ENCODE results near the gene LINS1. TPM values are rescaled to one million over a fixed set of nuclear protein-coding genes. Genes with fewer than 3 reads are reported as not detected.
A peak's percentile ranks its signal among the peaks of the same experiment; 100 is the strongest.

LINS1 gene
- total and polyA plus RNA-seq, 2 donors (not counting 1 experiment from before 2014, with no cell fraction given): 14.3 to 46.4 TPM

GRCh38 chr15:100598655-100599054 is 3.3 kb downstream of the LINS1 start:
- 83% methylated on average over 1 of the region's 1 CpG for WGBS (ENCODE audit: insufficient coverage)
- no peak for TF ChIP-seq EZH2 (IDR thresholded peaks at IDR 0.05; ENCODE audit: borderline replicate concordance, insufficient read depth, low read depth, low read length, poor library complexity, severe bottlenecking)
- TF ChIP-seq, protein P1, sequence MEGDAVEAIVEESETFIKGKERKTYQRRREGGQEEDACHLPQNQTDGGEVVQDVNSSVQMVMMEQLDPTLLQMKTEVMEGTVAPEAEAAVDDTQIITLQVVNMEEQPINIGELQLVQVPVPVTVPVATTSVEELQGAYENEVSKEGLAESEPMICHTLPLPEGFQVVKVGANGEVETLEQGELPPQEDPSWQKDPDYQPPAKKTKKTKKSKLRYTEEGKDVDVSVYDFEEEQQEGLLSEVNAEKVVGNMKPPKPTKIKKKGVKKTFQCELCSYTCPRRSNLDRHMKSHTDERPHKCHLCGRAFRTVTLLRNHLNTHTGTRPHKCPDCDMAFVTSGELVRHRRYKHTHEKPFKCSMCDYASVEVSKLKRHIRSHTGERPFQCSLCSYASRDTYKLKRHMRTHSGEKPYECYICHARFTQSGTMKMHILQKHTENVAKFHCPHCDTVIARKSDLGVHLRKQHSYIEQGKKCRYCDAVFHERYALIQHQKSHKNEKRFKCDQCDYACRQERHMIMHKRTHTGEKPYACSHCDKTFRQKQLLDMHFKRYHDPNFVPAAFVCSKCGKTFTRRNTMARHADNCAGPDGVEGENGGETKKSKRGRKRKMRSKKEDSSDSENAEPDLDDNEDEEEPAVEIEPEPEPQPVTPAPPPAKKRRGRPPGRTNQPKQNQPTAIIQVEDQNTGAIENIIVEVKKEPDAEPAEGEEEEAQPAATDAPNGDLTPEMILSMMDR (IDR thresholded peaks at IDR 0.05): no peak
- no peak overlapping the region for H3K27ac Mint-ChIP-seq
- DNase-seq (no peak), ATAC-seq (ENCODE audit: low read depth) (no peak)
- no peak overlapping the region for H3K4me3 Mint-ChIP-seq
- Histone ChIP-seq H2AFZ (ENCODE audit: insufficient read depth, low read depth, low read length, poor library complexity, severe bottlenecking) (no peak overlapping the region), H3K36me3 (replicated peaks in 1 of 2; ENCODE audit: control extremely low read depth in 1 of 2, control insufficient read depth in 1 of 2, extremely low read depth in 1 of 2, insufficient read depth in 2 of 2, low read length in 1 of 2) (no peaks in the 10 kb centered on the region), H3K9me3 (ENCODE audit: control extremely low read depth in 1 of 3, control insufficient read depth in 2 of 3, insufficient read depth in 1 of 3, low read length in 2 of 3) (no peaks in the 10 kb centered on the region), H3K27ac (ENCODE audit: low read length in 2 of 2) (no peak overlapping the region), H3K9ac (ENCODE audit: low read length) (no peak overlapping the region), H3K4me1 (ENCODE audit: control insufficient read depth in 2 of 2, insufficient read depth in 2 of 2, low read length in 2 of 2) (peaks cover 23 to 24% of the 10 kb centered on the region in 2 donors), H3K27me3 (replicated peaks in 1 of 4; ENCODE audit: control extremely low read depth in 1 of 4, control insufficient read depth in 3 of 4, insufficient read depth in 4 of 4, low read length in 3 of 4) (no peaks in the 10 kb centered on the region), H3K4me2 (replicated peaks; ENCODE audit: low read depth, low read length, poor library complexity, severe bottlenecking) (no peak overlapping the region), H3K4me3 (ENCODE audit: control extremely low read depth in 1 of 5, extremely low read depth in 1 of 5, insufficient read depth in 1 of 5, low read depth in 2 of 5, low read length in 4 of 5) (no peak overlapping the region), H4K20me1 (ENCODE audit: control insufficient read depth, insufficient read depth, low read length, poor library complexity, severe bottlenecking) (no peaks in the 10 kb centered on the region), H3K79me2 (ENCODE audit: control insufficient read depth, insufficient read depth, low read length) (peaks cover 85% of the 10 kb centered on the region)
- no peaks in the 10 kb centered on the region for H3K9me3 Mint-ChIP-seq (ENCODE audit: insufficient read depth)
- H3K4me1 Mint-ChIP-seq: peaks cover 41% of the 10 kb centered on the region
- intact Hi-C loops (cut with micrococcal nuclease): no loop called here
- H3K27me3 Mint-ChIP-seq: no peaks in the 10 kb centered on the region
- POLR2A ChIA-PET: no interaction called here
- CTCF ChIA-PET: interaction anchor here (1.5 kb wide), 1 partner anchor 248 kb away, joined by 5 read pairs; no protein-coding TSS in a partner anchor

GRCh38 chr15:100597862-100598261 is 4.1 kb downstream of the LINS1 start:
- TF ChIP-seq, protein P1 (IDR thresholded peaks at IDR 0.05): no peak
- no peak for TF ChIP-seq EZH2 (IDR thresholded peaks at IDR 0.05; ENCODE audit: borderline replicate concordance, insufficient read depth, low read depth, low read length, poor library complexity, severe bottlenecking)
- no peaks in the 10 kb centered on the region for H3K27me3 ChIP-seq (replicated peaks in 1 of 4; ENCODE audit: control extremely low read depth in 1 of 4, control insufficient read depth in 3 of 4, insufficient read depth in 4 of 4, low read length in 3 of 4)
- H3K4me1 Mint-ChIP-seq: peaks cover 34% of the 10 kb centered on the region
- H3K27ac ChIP-seq (ENCODE audit: low read length in 2 of 2): no peak overlapping the region
- H3K4me3 ChIP-seq (ENCODE audit: control extremely low read depth in 1 of 5, extremely low read depth in 1 of 5, insufficient read depth in 1 of 5, low read depth in 2 of 5, low read length in 4 of 5): no peak overlapping the region
- no peak overlapping the region for H3K9ac ChIP-seq (ENCODE audit: low read length)
- no peaks in the 10 kb centered on the region for H3K9me3 Mint-ChIP-seq (ENCODE audit: insufficient read depth)
- CTCF ChIA-PET: no interaction called here
- ATAC-seq (ENCODE audit: low read depth) (no peak), DNase-seq (no peak)
- no peak overlapping the region for H3K4me2 ChIP-seq (replicated peaks; ENCODE audit: low read depth, low read length, poor library complexity, severe bottlenecking)
- intact Hi-C loops (cut with micrococcal nuclease): no loop called here
- POLR2A ChIA-PET: no interaction called here
- H3K79me2 ChIP-seq (ENCODE audit: control insufficient read depth, insufficient read depth, low read length): peaks cover 85% of the 10 kb centered on the region
- H3K27me3 Mint-ChIP-seq: no peaks in the 10 kb centered on the region
- H3K36me3 ChIP-seq (replicated peaks in 1 of 2; ENCODE audit: control extremely low read depth in 1 of 2, control insufficient read depth in 1 of 2, extremely low read depth in 1 of 2, insufficient read depth in 2 of 2, low read length in 1 of 2): no peaks in the 10 kb centered on the region
- no peaks in the 10 kb centered on the region for H3K9me3 ChIP-seq (ENCODE audit: control extremely low read depth in 1 of 3, control insufficient read depth in 2 of 3, insufficient read depth in 1 of 3, low read length in 2 of 3)
- H2AFZ ChIP-seq (ENCODE audit: insufficient read depth, low read depth, low read length, poor library complexity, severe bottlenecking): no peak overlapping the region
- H3K27ac Mint-ChIP-seq: no peak overlapping the region
- WGBS (ENCODE audit: insufficient coverage): no CpG with 5 or more reads among the region's 3 CpGs
- no peaks in the 10 kb centered on the region for H4K20me1 ChIP-seq (ENCODE audit: control insufficient read depth, insufficient read depth, low read length, poor library complexity, severe bottlenecking)
- peak overlapping the region; percentile 23 for H3K4me3 Mint-ChIP-seq
- H3K4me1 ChIP-seq (ENCODE audit: control insufficient read depth in 2 of 2, insufficient read depth in 2 of 2, low read length in 2 of 2): peaks cover 16 to 17% of the 10 kb centered on the region in 2 donors
